IMR-90 (cell line): ENCODE measurements around the gene ADAMTS17. TPM values are rescaled to one million over a fixed set of nuclear protein-coding genes. Genes with fewer than 3 reads are reported as not detected.

Experiments
- ATAC-seq: fragments of 200-7000 bp; cut with Tn5 transposase; 2 replicates; pipeline ENCODE4 v1.9.1; 2020; ENCODE audit warnings: low read depth, mild to moderate bottlenecking, moderate library complexity
- BruUV-seq: library from RNA; stranded (reverse); fragments of 400-500 nt; replicated peaks from 2 replicates; lab custom pipeline; 2021; lab: Mats Ljungman, UMichigan
- CTCF ChIA-PET: fragments of 300-600 bp; formaldehyde crosslinking; extraction: SDS; loops from one replicate; lab custom pipeline; 2021; ENCODE audit warnings: antibody characterized with exemption; lab: Yijun Ruan, JAX
- POLR2A ChIA-PET: fragments of 300-600 bp; sonication (Branson Sonifier 250); formaldehyde crosslinking; loops from one replicate; lab custom pipeline; 2022; ENCODE audit warnings: antibody characterized with exemption; ENCODE audit not compliant: unreplicated experiment; lab: Charles Lee
- DNase-seq: peaks from one replicate; pipeline ENCODE4 v3.0.0; 2013
- H2AFZ ChIP-seq: replicated peaks from 2 replicates; pipeline ENCODE3; 2013; ENCODE audit warnings: low read length, mild to moderate bottlenecking; ENCODE audit not compliant: poor library complexity
- H2AK5ac ChIP-seq: 2 replicates; pipeline ENCODE4 v1.6.1; 2013; ENCODE audit warnings: low read depth, low read length, inconsistent platforms
- H2AK9ac ChIP-seq: replicated peaks from 2 replicates; pipeline ENCODE3; 2013; ENCODE audit warnings: mild to moderate bottlenecking, low read depth, low read length, moderate library complexity; ENCODE audit not compliant: poor library complexity
- H2BK120ac ChIP-seq: 2 replicates; pipeline ENCODE4 v1.6.1; 2013; ENCODE audit warnings: low read depth, low read length, inconsistent platforms
- H2BK15ac ChIP-seq: 3 replicates; pipeline ENCODE4 v1.6.1; 2013; ENCODE audit warnings: low read depth, low read length, inconsistent platforms
- H2BK20ac ChIP-seq: 2 replicates; pipeline ENCODE4 v1.6.1; 2013; ENCODE audit warnings: low read depth, mild to moderate bottlenecking, inconsistent platforms, low read length, moderate library complexity
- H2BK5ac ChIP-seq: 2 replicates; pipeline ENCODE4 v1.6.1; 2013; ENCODE audit warnings: mild to moderate bottlenecking, low read depth, low read length, inconsistent platforms; ENCODE audit not compliant: poor library complexity, severe bottlenecking
- H3K14ac ChIP-seq: replicated peaks from 2 replicates; pipeline ENCODE4 v1.6.1; 2013; ENCODE audit warnings: low read depth, low read length, inconsistent platforms
- H3K18ac ChIP-seq: 2 replicates; pipeline ENCODE4 v1.6.1; 2013; ENCODE audit warnings: low read depth, low read length, control low read depth
- H3K23ac ChIP-seq: 2 replicates; pipeline ENCODE4 v1.6.1; 2013; ENCODE audit warnings: low read depth, low read length, inconsistent platforms
- H3K27ac ChIP-seq: 2 replicates; pipeline ENCODE4 v1.5.1; 2013; ENCODE audit warnings: mild to moderate bottlenecking, control low read depth, low read length; ENCODE audit not compliant: insufficient read depth
- H3K27me3 ChIP-seq: 2 replicates; pipeline ENCODE4 v1.6.1; 2013; ENCODE audit warnings: low read length; ENCODE audit not compliant: control insufficient read depth, insufficient read depth
- H3K36me3 ChIP-seq: 2 replicates; pipeline ENCODE4 v1.6.1; 2013; ENCODE audit warnings: low read length, mixed read lengths; ENCODE audit not compliant: control insufficient read depth, insufficient read depth
- H3K4ac ChIP-seq: 2 replicates; pipeline ENCODE4 v1.6.1; 2013; ENCODE audit warnings: low read depth, low read length, inconsistent platforms
- H3K4me1 ChIP-seq: 2 replicates; pipeline ENCODE4 v1.6.1; 2013; ENCODE audit warnings: low read length, mixed read lengths; ENCODE audit not compliant: control insufficient read depth, insufficient read depth
- H3K4me2 ChIP-seq: 2 replicates; pipeline ENCODE4 v1.6.1; 2013; ENCODE audit warnings: low read depth, mild to moderate bottlenecking, control low read depth, low read length, moderate library complexity
- H3K4me3 ChIP-seq: 2 replicates; pipeline ENCODE4 v1.5.1; 2013; ENCODE audit warnings: low read depth, mild to moderate bottlenecking, control low read depth, low read length, moderate library complexity; ENCODE audit not compliant: insufficient read depth
- H3K56ac ChIP-seq: 2 replicates; pipeline ENCODE4 v1.6.1; 2013; ENCODE audit warnings: low read length, inconsistent platforms; ENCODE audit not compliant: insufficient read depth; ENCODE audit errors: extremely low read depth
- H3K79me1 ChIP-seq, 2 experiments: 2 replicates each; pipeline ENCODE4 v1.6.1; 2013; ENCODE audit warnings: low read length in 2 of 2, inconsistent platforms in 1 of 2, low read depth in 1 of 2
- H3K9ac ChIP-seq: 2 replicates; pipeline ENCODE4 v1.6.1; 2013; ENCODE audit warnings: low read depth, low read length, control low read depth
- H3K9me1 ChIP-seq: 2 replicates; pipeline ENCODE4 v1.6.1; 2013; ENCODE audit warnings: low read length, inconsistent platforms; ENCODE audit not compliant: insufficient read depth
- H3K9me3 ChIP-seq: 2 replicates; pipeline ENCODE4 v1.6.1; 2013; ENCODE audit warnings: low read length; ENCODE audit not compliant: control insufficient read depth, insufficient read depth
- H4K20me1 ChIP-seq: 2 replicates; pipeline ENCODE4 v1.6.1; 2013; ENCODE audit warnings: low read length, inconsistent platforms; ENCODE audit not compliant: insufficient read depth
- H4K5ac ChIP-seq: 2 replicates; pipeline ENCODE4 v1.6.1; 2013; ENCODE audit warnings: mild to moderate bottlenecking, low read depth, low read length, control low read depth
- H4K8ac ChIP-seq, 2 experiments: 2 replicates each; pipeline ENCODE4 v1.6.1; 2013; ENCODE audit warnings: low read depth in 2 of 2, low read length in 2 of 2, control low read depth in 1 of 2, inconsistent platforms in 1 of 2
- H4K91ac ChIP-seq: 2 replicates; pipeline ENCODE4 v1.6.1; 2013; ENCODE audit warnings: low read depth, low read length, inconsistent platforms; ENCODE audit not compliant: insufficient read depth
- BHLHE40 ChIP-seq: fragments of 150-350 bp; IDR thresholded peaks from 2 replicates; pipeline ENCODE4 v1.6.1; 2016; ENCODE audit warnings: mild to moderate bottlenecking, low read depth, low read length
- CEBPB ChIP-seq: IDR thresholded peaks from 2 replicates; pipeline ENCODE4 v1.6.1; 2012; ENCODE audit warnings: low read depth, low read length, improper control_type of control experiment
- CHD1 ChIP-seq: IDR thresholded peaks from 2 replicates; pipeline ENCODE4 v1.6.1; 2012; ENCODE audit warnings: low read depth, low read length, improper control_type of control experiment
- FOS ChIP-seq: fragments of 150-350 bp; IDR thresholded peaks from 2 replicates; pipeline ENCODE4 v1.6.1; 2016; ENCODE audit warnings: low read depth, low read length
- MAFK ChIP-seq: IDR thresholded peaks from 2 replicates; pipeline ENCODE4 v1.6.1; 2012; ENCODE audit warnings: low read depth, low read length, improper control_type of control experiment
- MAZ ChIP-seq: IDR thresholded peaks from 2 replicates; pipeline ENCODE4 v1.6.1; 2012; ENCODE audit warnings: low read depth, mild to moderate bottlenecking, low read length, improper control_type of control experiment, moderate library complexity, borderline replicate concordance
- MXI1 ChIP-seq: IDR thresholded peaks from 2 replicates; pipeline ENCODE4 v1.6.1; 2012; ENCODE audit warnings: low read depth, mild to moderate bottlenecking, low read length, moderate library complexity, borderline replicate concordance
- NFE2L2 ChIP-seq: fragments of 150-350 bp; IDR thresholded peaks from 2 replicates; pipeline ENCODE4 v1.6.1; 2016; ENCODE audit warnings: low read depth, mild to moderate bottlenecking, low read length
- POLR2A ChIP-seq: IDR thresholded peaks from 2 replicates; pipeline ENCODE4 v1.6.1; 2012; ENCODE audit warnings: mild to moderate bottlenecking, low read depth, low read length
- RAD21 ChIP-seq: IDR thresholded peaks from 2 replicates; pipeline ENCODE4 v1.6.1; 2012; ENCODE audit warnings: low read length, improper control_type of control experiment
- RCOR1 ChIP-seq: IDR thresholded peaks from 2 replicates; pipeline ENCODE4 v1.6.1; 2012; ENCODE audit warnings: mild to moderate bottlenecking, low read length, improper control_type of control experiment; ENCODE audit not compliant: insufficient replicate concordance
- RFX5 ChIP-seq: IDR thresholded peaks from 2 replicates; pipeline ENCODE4 v1.8.0; 2012; ENCODE audit warnings: low read depth, mild to moderate bottlenecking, low read length, moderate library complexity
- SMC3 ChIP-seq: fragments of 150-350 bp; IDR thresholded peaks from 2 replicates; pipeline ENCODE4 v1.6.1; 2016; ENCODE audit warnings: low read depth, mild to moderate bottlenecking, antibody characterized with exemption, low read length, moderate library complexity
- WGBS, 2 experiments: methylation state at CpG; one replicate each; pipeline versions ENCODE4 v1.1.5 to v1.1.7; 2013; ENCODE audit warnings: missing lambda C conversion rate in 2 of 2; ENCODE audit not compliant: insufficient read length in 1 of 2; ENCODE audit errors: extremely low coverage in 2 of 2; 5-methylcytosine and 5-hydroxymethylcytosine counted together
- dilution Hi-C: fragments of 300-500 bp; cut with HindIII; formaldehyde crosslinking; loops from one replicate; pipeline ENCODE4 v1.14.3; 2018; ENCODE audit warnings: low sequenced_read_pairs; ENCODE audit not compliant: unreplicated experiment
- in situ Hi-C: fragments of 300-500 bp; cut with MboI; formaldehyde crosslinking; loops from 3 replicates; pipeline ENCODE4 v1.14.3; 2019; ENCODE audit warnings: low sequenced_read_pairs, inconsistent platforms, mixed read lengths
- intact Hi-C: fragments of 100-400 bp; cut with micrococcal nuclease; formaldehyde crosslinking; loops from 2 replicates; pipeline ENCODE4 v1.10.0; 2022
- polyA plus RNA-seq, 3 experiments: library from polyadenylated mRNA; depleted of rRNA; stranded (reverse); fragments of >200 nt; gene quantifications; 2 replicates each; pipeline ENCODE4 v1.2.3, GENCODE V29; 2012; ENCODE audit warnings: low replicate concordance in 1 of 3
- total RNA-seq: library from RNA; depleted of rRNA; stranded (reverse); fragments of >200 nt; gene quantifications from 2 replicates; pipeline ENCODE4 v1.2.3, GENCODE V29; 2012
- TF ChIP-seq, protein P1 (sequence below): fragments of 150-350 bp; IDR thresholded peaks from 2 replicates; pipeline ENCODE4 v1.6.1; 2017; ENCODE audit warnings: mild to moderate bottlenecking, antibody characterized with exemption, low read length, low read depth
- TF ChIP-seq, protein P2 (sequence below): fragments of 150-350 bp; IDR thresholded peaks from 2 replicates; pipeline ENCODE4 v1.6.1; 2016; ENCODE audit warnings: low read depth, mild to moderate bottlenecking, low read length, moderate library complexity, borderline replicate concordance
- TF ChIP-seq, protein P3 (sequence below): conservative IDR thresholded peaks from 2 replicates; pipeline ENCODE4 v1.5.1; 2012; ENCODE audit warnings: mild to moderate bottlenecking, low read depth, low read length, improper control_type of control experiment

Gene ADAMTS17
- total and polyA plus RNA-seq, 2 of the 4 experiments (the other 2 are of a cell fraction) = 0.03 TPM; not detected in 1

DNA sequence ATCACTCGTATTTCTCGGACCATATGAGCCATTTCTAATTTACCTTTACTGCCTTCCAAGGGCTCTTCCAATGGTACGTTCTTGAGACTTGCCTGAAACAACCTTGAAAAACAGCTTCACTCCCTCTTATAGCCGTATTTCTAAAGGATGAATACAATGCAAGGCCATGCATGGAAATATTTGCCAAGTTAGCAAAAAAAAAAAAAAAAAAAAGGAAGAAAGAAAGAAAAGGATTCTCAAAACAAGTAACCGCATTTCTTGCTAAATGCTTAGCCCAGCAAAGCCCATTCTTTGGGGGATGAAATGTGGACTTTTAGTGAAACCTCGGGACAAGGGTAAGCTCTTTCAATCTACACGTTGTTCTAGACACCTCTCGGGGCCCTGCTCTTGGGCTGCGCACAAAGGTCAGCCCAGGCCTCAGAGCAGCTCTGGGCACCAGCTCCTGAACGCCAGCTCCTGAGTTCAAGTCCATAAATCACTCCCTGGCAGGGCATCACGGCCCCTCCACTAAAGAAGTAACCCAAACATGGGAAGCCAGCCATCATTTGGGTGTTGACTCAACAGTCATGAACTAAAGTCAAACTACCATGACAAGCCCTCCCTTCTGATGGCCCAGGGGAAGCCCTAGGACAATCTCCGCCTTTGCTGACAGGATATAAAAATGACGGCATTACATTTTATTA lies 132.7 kb downstream of the ADAMTS17 start:
- H2BK20ac ChIP-seq = no peak overlapping the region
- 100% methylated on average over 1 of the region's 13 CpGs; no CpG with 5 or more reads in 1 of the 2 experiments for WGBS, 2 experiments
- H2BK15ac ChIP-seq = no peak overlapping the region
- no peak overlapping the region for H4K91ac ChIP-seq
- no peak overlapping the region for H4K8ac ChIP-seq
- BruUV-seq = no TSS peak
- H3K14ac ChIP-seq = no peak overlapping the region
- intact Hi-C loops (no loop called here), dilution Hi-C loops (no loop called here), in situ Hi-C loops (no loop called here)
- no peak overlapping the region for H3K27ac ChIP-seq
- H3K4me3 ChIP-seq = no peak overlapping the region
- ChIA-PET POLR2A (no interaction called here), CTCF (no interaction called here)
- H4K5ac ChIP-seq = no peak overlapping the region
- no peak overlapping the region for H3K18ac ChIP-seq
- H3K9me1 ChIP-seq = no peaks in the 10 kb centered on the region
- H3K4me2 ChIP-seq = no peak overlapping the region
- no peak overlapping the region for H3K4ac ChIP-seq
- H2BK120ac ChIP-seq = no peak overlapping the region
- no peak overlapping the region for H2AK5ac ChIP-seq
- DNase-seq (no peak), ATAC-seq (no peak)
- no peaks in the 10 kb centered on the region for H3K36me3 ChIP-seq
- H3K4me1 ChIP-seq = no peaks in the 10 kb centered on the region
- no peaks in the 10 kb centered on the region for H4K20me1 ChIP-seq
- H2BK5ac ChIP-seq = no peak overlapping the region
- no peak overlapping the region for H2AFZ ChIP-seq
- TF ChIP-seq FOS = no peak
- TF ChIP-seq, protein P1, sequence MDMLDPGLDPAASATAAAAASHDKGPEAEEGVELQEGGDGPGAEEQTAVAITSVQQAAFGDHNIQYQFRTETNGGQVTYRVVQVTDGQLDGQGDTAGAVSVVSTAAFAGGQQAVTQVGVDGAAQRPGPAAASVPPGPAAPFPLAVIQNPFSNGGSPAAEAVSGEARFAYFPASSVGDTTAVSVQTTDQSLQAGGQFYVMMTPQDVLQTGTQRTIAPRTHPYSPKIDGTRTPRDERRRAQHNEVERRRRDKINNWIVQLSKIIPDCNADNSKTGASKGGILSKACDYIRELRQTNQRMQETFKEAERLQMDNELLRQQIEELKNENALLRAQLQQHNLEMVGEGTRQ = no peak
- TF ChIP-seq RFX5 = no peak
- TF ChIP-seq CEBPB = no peak
- no peak for TF ChIP-seq RCOR1
- TF ChIP-seq SMC3 = no peak
- no peak for TF ChIP-seq MAFK
- TF ChIP-seq BHLHE40 = no peak
- no peak for TF ChIP-seq MAZ
- TF ChIP-seq, protein P2, sequence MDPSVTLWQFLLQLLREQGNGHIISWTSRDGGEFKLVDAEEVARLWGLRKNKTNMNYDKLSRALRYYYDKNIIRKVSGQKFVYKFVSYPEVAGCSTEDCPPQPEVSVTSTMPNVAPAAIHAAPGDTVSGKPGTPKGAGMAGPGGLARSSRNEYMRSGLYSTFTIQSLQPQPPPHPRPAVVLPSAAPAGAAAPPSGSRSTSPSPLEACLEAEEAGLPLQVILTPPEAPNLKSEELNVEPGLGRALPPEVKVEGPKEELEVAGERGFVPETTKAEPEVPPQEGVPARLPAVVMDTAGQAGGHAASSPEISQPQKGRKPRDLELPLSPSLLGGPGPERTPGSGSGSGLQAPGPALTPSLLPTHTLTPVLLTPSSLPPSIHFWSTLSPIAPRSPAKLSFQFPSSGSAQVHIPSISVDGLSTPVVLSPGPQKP = no peak
- TF ChIP-seq RAD21 = no peak
- TF ChIP-seq, protein P3, sequence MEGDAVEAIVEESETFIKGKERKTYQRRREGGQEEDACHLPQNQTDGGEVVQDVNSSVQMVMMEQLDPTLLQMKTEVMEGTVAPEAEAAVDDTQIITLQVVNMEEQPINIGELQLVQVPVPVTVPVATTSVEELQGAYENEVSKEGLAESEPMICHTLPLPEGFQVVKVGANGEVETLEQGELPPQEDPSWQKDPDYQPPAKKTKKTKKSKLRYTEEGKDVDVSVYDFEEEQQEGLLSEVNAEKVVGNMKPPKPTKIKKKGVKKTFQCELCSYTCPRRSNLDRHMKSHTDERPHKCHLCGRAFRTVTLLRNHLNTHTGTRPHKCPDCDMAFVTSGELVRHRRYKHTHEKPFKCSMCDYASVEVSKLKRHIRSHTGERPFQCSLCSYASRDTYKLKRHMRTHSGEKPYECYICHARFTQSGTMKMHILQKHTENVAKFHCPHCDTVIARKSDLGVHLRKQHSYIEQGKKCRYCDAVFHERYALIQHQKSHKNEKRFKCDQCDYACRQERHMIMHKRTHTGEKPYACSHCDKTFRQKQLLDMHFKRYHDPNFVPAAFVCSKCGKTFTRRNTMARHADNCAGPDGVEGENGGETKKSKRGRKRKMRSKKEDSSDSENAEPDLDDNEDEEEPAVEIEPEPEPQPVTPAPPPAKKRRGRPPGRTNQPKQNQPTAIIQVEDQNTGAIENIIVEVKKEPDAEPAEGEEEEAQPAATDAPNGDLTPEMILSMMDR = no peak
- no peak for TF ChIP-seq NFE2L2
- TF ChIP-seq POLR2A = no peak
- TF ChIP-seq CHD1 = no peak
- TF ChIP-seq MXI1 = no peak
- no peak overlapping the region for H3K56ac ChIP-seq
- no peak overlapping the region for H3K9ac ChIP-seq
- H3K23ac ChIP-seq = no peak overlapping the region
- H2AK9ac ChIP-seq = no peak overlapping the region
- H3K27me3 ChIP-seq = no peaks in the 10 kb centered on the region
- H3K9me3 ChIP-seq = peaks cover 34% of the 10 kb centered on the region
- H3K79me1 ChIP-seq = no peaks in the 10 kb centered on the region
